GM19351 (cell line): Measurements from ENCODE around the gene DIRAS3.
"Not testable (repeated sequence)": the region's sequence is repeated elsewhere in the genome, so short reads cannot be mapped to it uniquely, and the experiment has no call there.

Experiments used
- ATAC-seq: cut with Tn5 transposase; IDR thresholded peaks from one replicate; pipeline ENCODE4 v1.9.1; 2021; ENCODE audit warnings: mild to moderate bottlenecking, moderate library complexity; ENCODE audit not compliant: unreplicated experiment

DIRAS3 gene

GRCh38 chr1:68049941-68050878 lies at the start of gene DIRAS3:
DIRAS3 (minus strand) TSS chr1:68050627; CDS start chr1:68047297, 3,330 bp downstream.
- ATAC-seq, result no peak

GRCh38 chr1:68093737-68094136 lies 43.3 kb upstream of the DIRAS3 start:
- no peak for ATAC-seq

- ATAC-seq, result no peak
Measured at GRCh38 chr1:68087184-68087583, 36.8 kb upstream of the DIRAS3 start.

- ATAC-seq, result no peak
Measured at GRCh38 chr1:68085752-68086151, 35.3 kb upstream of the DIRAS3 start.

GRCh38 chr1:68083686-68084085 lies 33.3 kb upstream of the DIRAS3 start:
- ATAC-seq, result no peak

- no peak for ATAC-seq
Measured at GRCh38 chr1:68081775-68082283, 31.4 kb upstream of the DIRAS3 start.

GRCh38 chr1:68078647-68079046 lies 28.2 kb upstream of the DIRAS3 start:
- ATAC-seq, result no peak

GRCh38 chr1:68074472-68074871 lies 24.0 kb upstream of the DIRAS3 start:
- ATAC-seq, result no peak

GRCh38 chr1:68065766-68066165 lies 15.3 kb upstream of the DIRAS3 start:
- no peak for ATAC-seq

GRCh38 chr1:68058053-68058452 lies 7.6 kb upstream of the DIRAS3 start:
- ATAC-seq, result not testable (repeated sequence)

- no peak for ATAC-seq
Measured at GRCh38 chr1:68057564-68057963, 7.1 kb upstream of the DIRAS3 start.

GRCh38 chr1:68057050-68057449 lies 6.6 kb upstream of the DIRAS3 start:
- no peak for ATAC-seq

- no peak for ATAC-seq
Measured at GRCh38 chr1:68051475-68051874, 1.0 kb upstream of the DIRAS3 start.

- ATAC-seq, result peak; percentile 37
Measured at GRCh38 chr1:68047659-68048026, 2.8 kb downstream of the DIRAS3 start.

GRCh38 chr1:68046885-68047658 lies 3.4 kb downstream of the DIRAS3 start:
- peak; percentile 11 for ATAC-seq

- ATAC-seq, result no peak
Measured at GRCh38 chr1:68046423-68046822, 4.0 kb downstream of the DIRAS3 start.

- no peak for ATAC-seq
Measured at GRCh38 chr1:68045511-68046180, 4.8 kb downstream of the DIRAS3 start.

GRCh38 chr1:68043443-68044090 lies 6.9 kb downstream of the DIRAS3 start:
- no peak for ATAC-seq

- ATAC-seq, result no peak
Measured at GRCh38 chr1:68036946-68037345, 13.5 kb downstream of the DIRAS3 start.

- ATAC-seq, result no peak
Measured at GRCh38 chr1:68029444-68029843, 21.0 kb downstream of the DIRAS3 start.

- ATAC-seq, result no peak
Measured at GRCh38 chr1:68028566-68028965, 21.9 kb downstream of the DIRAS3 start.
